ENCODE data around the gene RRAS2. TPM values are rescaled to one million over a fixed set of nuclear protein-coding genes. Genes with fewer than 3 reads are reported as not detected.

Gene RRAS2
- total RNA-seq, 1 experiment from 2014 or later = 128 TPM

GRCh38 chr11:14334893-14335292 lies 24.1 kb downstream of the RRAS2 start:
- no peaks in the 10 kb centered on the region for H3K9me3 Mint-ChIP-seq (ENCODE audit: unreplicated experiment)
- intact Hi-C loops (cut with micrococcal nuclease) = no loop called here
- CTCF ChIA-PET = interaction anchor here (0.5 to 2.1 kb wide), 7 partner anchors 28 to 371 kb away, joined by 3 to 9 read pairs (median 4); no protein-coding TSS in a partner anchor
- DNase-seq (ENCODE audit: unreplicated experiment) = no peak
- H3K27ac Mint-ChIP-seq (ENCODE audit: low read depth, unreplicated experiment) = peak overlapping the region; percentile 97
- H3K27me3 Mint-ChIP-seq (ENCODE audit: insufficient read depth, unreplicated experiment) = no peaks in the 10 kb centered on the region
- POLR2A ChIA-PET = interaction anchor here (0.7 to 4.4 kb wide), 12 partner anchors 10 to 81 kb away, joined by 3 to 38 read pairs (median 6); no protein-coding TSS in a partner anchor
- TF ChIP-seq CTCF (IDR thresholded peaks at IDR 0.05; ENCODE audit: unreplicated experiment) = no peak
- H3K4me3 Mint-ChIP-seq (ENCODE audit: unreplicated experiment) = peak overlapping the region; percentile 59
- BruUV-seq (replicated peaks) = no TSS peak
- no peaks in the 10 kb centered on the region for H3K36me3 Mint-ChIP-seq (ENCODE audit: insufficient read depth, unreplicated experiment)
- H3K4me1 Mint-ChIP-seq (ENCODE audit: insufficient read depth, unreplicated experiment) = peaks cover 32% of the 10 kb centered on the region

DNA sequence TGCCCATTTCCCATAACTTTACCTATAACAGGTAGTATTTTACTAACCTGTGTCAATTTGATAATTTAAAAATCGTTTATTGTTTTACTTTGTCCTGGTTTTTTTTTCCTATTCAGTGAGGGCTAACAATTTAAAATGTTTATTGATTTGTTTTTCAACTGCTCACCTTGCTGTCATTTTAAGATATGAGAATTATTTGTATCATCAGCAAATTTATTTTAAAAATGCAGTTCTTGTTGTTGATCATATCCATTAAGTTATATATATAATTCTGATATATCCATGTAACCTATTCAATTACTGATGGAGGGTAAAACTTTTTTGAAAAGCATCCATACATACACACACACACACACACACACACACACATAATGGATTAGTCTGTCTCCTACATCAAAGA lies 24.8 kb downstream of the RRAS2 start:
- no peaks in the 10 kb centered on the region for H3K27me3 Mint-ChIP-seq (ENCODE audit: insufficient read depth, unreplicated experiment)
- intact Hi-C loops (cut with micrococcal nuclease) = no loop called here
- peaks cover 5% of the 10 kb centered on the region for H3K36me3 Mint-ChIP-seq (ENCODE audit: insufficient read depth, unreplicated experiment)
- peak overlapping the region; percentile 59 for H3K4me3 Mint-ChIP-seq (ENCODE audit: unreplicated experiment)
- DNase-seq (ENCODE audit: unreplicated experiment) = no peak
- POLR2A ChIA-PET = interaction anchor here (1.1 to 4.4 kb wide), 9 partner anchors 9 to 76 kb away, joined by 3 to 38 read pairs (median 4); no protein-coding TSS in a partner anchor
- no TSS peak for BruUV-seq (replicated peaks)
- peak overlapping the region; percentile 97 for H3K27ac Mint-ChIP-seq (ENCODE audit: low read depth, unreplicated experiment)
- H3K4me1 Mint-ChIP-seq (ENCODE audit: insufficient read depth, unreplicated experiment) = peaks cover 32% of the 10 kb centered on the region
- H3K9me3 Mint-ChIP-seq (ENCODE audit: unreplicated experiment) = no peaks in the 10 kb centered on the region
- TF ChIP-seq CTCF (IDR thresholded peaks at IDR 0.05; ENCODE audit: unreplicated experiment) = no peak
- CTCF ChIA-PET = interaction anchor here (0.6 to 1.8 kb wide), 5 partner anchors 27 to 89 kb away, joined by 3 to 8 read pairs (median 3); no protein-coding TSS in a partner anchor

DNA sequence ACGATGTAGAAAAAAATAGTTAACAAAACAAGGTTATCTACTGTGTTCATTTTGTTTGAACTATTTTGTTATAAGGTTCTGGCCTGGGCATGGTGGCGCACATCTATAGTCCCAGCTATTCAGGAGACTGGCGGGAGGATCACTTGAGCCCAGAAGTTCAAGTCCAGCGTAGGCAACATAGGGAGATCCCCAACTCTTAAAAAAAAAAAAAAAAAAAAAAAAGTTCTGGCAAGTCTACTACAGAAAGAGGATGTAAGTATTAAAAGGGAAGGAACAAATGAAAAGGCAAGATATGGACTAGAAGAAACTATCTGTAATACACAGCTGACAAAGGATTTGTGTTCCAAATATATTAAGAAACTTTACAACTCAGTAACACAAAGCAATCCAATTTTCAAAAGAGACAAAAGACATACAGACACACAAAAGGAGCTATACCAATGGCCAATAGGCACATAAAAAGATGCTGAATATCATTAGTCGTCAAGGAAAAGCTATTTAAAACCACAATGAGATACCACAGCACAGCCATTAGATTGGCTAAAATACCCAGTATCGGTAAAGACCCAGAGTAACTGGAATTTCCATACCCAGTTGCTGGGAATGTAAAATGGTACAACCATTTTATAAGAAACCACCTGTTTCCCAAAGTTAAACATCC lies 27.4 kb downstream of the RRAS2 start:
- Mint-ChIP-seq H3K27ac (ENCODE audit: low read depth, unreplicated experiment) (peak overlapping the region; percentile 46), H3K4me3 (ENCODE audit: unreplicated experiment) (no peak overlapping the region), H3K27me3 (ENCODE audit: insufficient read depth, unreplicated experiment) (no peaks in the 10 kb centered on the region), H3K36me3 (ENCODE audit: insufficient read depth, unreplicated experiment) (peaks cover 5% of the 10 kb centered on the region), H3K4me1 (ENCODE audit: insufficient read depth, unreplicated experiment) (peaks cover 22% of the 10 kb centered on the region), H3K9me3 (ENCODE audit: unreplicated experiment) (no peaks in the 10 kb centered on the region)
- BruUV-seq (replicated peaks) = no TSS peak
- CTCF ChIA-PET = interaction anchor here (0.7 to 1.1 kb wide), 4 partner anchors 12 to 31 kb away, joined by 3 to 5 read pairs (median 3); no protein-coding TSS in a partner anchor
- no peak for DNase-seq (ENCODE audit: unreplicated experiment)
- POLR2A ChIA-PET = interaction anchor here (0.6 to 0.8 kb wide), 2 partner anchors 14 to 108 kb away, joined by 3 read pairs; no protein-coding TSS in a partner anchor
- no peak for TF ChIP-seq CTCF (IDR thresholded peaks at IDR 0.05; ENCODE audit: unreplicated experiment)
- intact Hi-C loops (cut with micrococcal nuclease) = no loop called here

- no peak for DNase-seq (ENCODE audit: unreplicated experiment)
- no TSS peak for BruUV-seq (replicated peaks)
- Mint-ChIP-seq H3K9me3 (ENCODE audit: unreplicated experiment) (no peaks in the 10 kb centered on the region), H3K36me3 (ENCODE audit: insufficient read depth, unreplicated experiment) (peaks cover 5% of the 10 kb centered on the region), H3K4me3 (ENCODE audit: unreplicated experiment) (no peak overlapping the region), H3K27ac (ENCODE audit: low read depth, unreplicated experiment) (peak overlapping the region; percentile 46), H3K4me1 (ENCODE audit: insufficient read depth, unreplicated experiment) (peaks cover 14% of the 10 kb centered on the region), H3K27me3 (ENCODE audit: insufficient read depth, unreplicated experiment) (no peaks in the 10 kb centered on the region)
- ChIA-PET POLR2A (interaction anchor here (1.0 to 1.1 kb wide), 3 partner anchors 12 to 88 kb away, joined by 3 to 4 read pairs (median 3); no protein-coding TSS in a partner anchor), CTCF (interaction anchor here (1.1 kb wide), 1 partner anchor 30 kb away, joined by 5 read pairs; no protein-coding TSS in a partner anchor)
- intact Hi-C loops (cut with micrococcal nuclease) = no loop called here
- no peak for TF ChIP-seq CTCF (IDR thresholded peaks at IDR 0.05; ENCODE audit: unreplicated experiment)
These were observed 28.1 kb downstream of the RRAS2 start for GRCh38 chr11:14330881-14331280.
